M059J (cell line): Measurements from ENCODE around the gene IGFBP2. TPM values are rescaled to one million over a fixed set of nuclear protein-coding genes. Genes with fewer than 3 reads are reported as not detected.

ENCODE experiments used
- DNase-seq: peaks from one replicate; pipeline ENCODE4 v3.0.0-alpha.2; 2012; ENCODE audit warnings: low read depth
- total RNA-seq: library from RNA; depleted of rRNA; stranded (reverse); fragments of >200 nt; shearing (Covaris generic); gene quantifications from 2 replicates; pipeline ENCODE4 v1.2.3, GENCODE V29; 2014

IGFBP2 gene
- total RNA-seq, 1 experiment from 2014 or later = 12.6 TPM

DNA sequence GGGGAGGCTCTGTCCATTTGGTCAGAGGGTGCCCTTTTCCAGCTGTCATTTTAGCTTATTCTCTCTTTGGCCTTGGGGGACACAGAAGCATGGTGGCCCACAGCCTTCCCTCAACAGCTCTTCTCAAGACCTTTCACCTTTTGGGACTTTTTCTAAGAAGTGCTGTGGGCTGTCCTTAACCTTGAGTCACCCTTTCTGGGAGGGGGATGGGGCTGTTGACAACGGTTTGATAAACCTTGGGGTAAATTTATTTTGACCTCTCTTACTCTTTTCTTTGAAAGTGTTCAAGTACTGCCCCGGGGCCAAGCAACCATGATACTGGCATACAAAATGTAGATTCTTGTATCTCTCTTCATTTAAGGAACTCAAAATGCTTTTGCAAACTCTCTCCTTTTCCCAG lies 48.5 kb downstream of the IGFBP2 start:
- no peak for DNase-seq

DNA sequence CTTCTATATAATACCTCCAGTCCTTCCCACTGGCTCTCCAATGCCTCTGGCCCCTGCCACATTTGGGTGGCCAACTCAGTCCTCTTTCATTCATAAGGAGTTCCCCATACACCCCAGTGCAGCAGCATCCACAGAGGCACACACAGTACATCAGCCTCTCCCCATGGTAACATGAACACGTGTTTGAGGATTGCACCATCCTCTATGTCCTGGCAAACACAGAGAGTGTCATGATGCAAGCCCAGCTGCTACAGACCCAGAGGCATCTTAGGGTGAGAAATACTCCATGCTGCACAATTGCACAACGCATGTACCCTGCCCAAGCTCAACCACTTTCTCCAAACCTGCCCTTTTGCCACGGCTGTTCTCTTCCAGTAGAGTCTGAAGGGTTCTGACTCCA lies 50.6 kb downstream of the IGFBP2 start:
- peak; percentile 60 for DNase-seq

DNA sequence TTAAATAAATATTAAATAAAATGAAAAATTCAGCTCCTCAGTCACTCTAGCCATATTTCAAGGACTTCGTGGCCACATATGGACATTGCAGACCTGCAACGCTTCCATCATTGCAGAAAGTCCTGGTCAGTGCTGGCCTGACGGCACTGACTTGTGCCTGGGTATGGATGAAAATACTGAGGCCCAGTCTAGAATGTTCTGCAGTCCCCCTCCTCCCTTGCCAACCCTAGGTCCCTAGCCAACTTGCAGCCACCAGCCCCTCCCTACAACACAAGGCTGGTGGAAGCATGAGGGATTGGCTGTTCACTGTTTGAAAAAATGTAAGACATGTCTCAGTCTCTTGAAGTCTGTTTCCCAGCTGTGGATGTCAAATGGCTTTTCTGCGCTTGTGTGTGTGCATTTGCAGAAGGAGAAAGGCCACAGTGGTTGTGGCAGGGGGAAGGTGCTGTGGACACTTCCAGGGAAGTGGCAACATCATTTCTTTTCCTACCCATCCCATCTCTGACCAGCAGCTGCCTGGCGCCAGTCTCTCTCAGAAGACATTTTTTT lies 52.2 kb downstream of the IGFBP2 start:
- no peak for DNase-seq

DNA sequence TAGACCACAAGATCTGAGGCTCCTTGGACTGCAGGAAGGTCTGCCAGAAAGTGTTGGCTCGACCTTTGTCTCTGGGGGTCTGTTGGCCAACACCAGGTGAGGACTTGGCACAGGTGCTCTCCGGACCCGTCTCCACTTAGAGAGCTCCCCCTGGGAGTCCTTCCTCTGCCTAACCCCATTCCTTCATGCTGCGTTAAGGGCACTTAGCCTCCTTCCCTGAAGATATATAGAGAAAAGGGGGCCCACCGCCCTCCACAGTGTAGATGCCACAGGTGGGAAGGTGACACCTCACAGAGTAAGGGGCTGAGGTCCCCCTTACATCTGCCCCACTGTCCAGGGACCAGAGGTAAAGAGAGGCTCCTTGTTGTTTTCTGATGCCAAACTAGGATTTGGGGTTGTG lies 53.9 kb downstream of the IGFBP2 start:
- no peak for DNase-seq

DNA sequence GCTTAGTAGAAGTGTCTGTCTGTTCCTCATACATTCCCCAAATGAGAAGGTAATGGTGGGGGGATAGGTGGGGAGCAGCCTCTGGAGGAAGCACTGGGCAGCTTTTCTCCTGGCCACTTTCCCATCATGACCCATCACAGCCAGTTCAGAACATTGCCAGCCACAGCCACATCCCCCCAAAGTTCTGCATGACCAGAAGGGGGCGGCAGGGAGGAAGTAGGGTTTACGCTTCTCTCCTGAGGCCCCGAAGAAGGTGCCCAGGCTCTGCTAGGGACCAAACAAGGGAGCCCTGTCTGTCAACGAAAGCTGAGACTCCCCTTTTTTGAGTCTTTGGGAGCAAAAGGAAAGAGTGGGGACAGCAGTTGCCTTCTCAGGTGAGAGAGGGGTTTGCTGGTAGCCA lies 54.4 kb downstream of the IGFBP2 start:
- DNase-seq = peak; percentile 15

DNA sequence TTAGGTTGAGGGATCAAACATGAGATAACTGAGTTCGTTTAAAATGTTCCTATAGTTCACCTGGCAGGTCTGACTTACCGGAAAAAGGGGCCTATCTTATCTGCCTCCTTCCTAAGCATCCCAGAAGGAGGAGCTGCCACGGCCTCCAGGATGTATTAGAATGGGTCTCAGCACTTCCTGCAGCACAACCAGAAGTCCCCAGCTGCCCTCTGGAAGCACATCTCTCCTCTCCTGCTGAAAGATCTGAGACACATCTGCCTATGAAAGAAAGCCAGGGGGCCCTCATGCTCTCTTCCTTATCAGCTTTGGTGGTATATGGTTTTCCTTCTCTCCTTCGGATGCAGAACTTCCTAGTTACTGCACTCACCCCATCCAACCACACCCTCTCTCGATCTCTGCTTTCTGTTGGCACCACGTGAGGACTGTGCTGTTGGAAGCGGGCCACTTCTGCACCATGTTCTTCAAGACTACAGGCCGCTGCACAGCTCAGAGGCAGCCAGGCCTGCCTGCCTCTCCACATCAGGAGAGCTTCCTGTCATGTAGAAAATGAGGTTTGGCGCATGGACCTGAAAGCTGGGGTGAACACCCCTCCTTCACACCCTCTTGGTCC lies 55.6 kb downstream of the IGFBP2 start:
- DNase-seq = peak; percentile 26

DNA sequence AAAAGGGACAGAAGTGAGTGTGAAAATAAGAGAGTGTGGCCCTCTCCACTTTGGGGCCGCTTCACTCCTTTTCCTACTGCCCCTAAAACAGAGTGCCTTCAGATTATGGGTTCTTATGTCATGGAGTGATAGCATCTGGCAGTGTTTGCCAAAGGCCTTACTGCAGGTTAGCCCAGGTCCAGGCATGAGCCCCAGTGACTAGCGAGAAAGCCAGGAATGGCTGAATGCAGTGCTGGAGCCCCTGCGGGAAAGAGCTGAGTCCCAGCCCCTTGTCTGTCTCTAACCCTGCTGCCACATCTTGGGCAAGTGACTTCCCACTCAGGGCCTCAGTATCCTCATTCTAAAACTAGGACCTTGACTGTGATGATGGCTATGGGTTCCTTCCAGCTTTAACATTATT lies 56.2 kb downstream of the IGFBP2 start:
- DNase-seq = no peak

DNA sequence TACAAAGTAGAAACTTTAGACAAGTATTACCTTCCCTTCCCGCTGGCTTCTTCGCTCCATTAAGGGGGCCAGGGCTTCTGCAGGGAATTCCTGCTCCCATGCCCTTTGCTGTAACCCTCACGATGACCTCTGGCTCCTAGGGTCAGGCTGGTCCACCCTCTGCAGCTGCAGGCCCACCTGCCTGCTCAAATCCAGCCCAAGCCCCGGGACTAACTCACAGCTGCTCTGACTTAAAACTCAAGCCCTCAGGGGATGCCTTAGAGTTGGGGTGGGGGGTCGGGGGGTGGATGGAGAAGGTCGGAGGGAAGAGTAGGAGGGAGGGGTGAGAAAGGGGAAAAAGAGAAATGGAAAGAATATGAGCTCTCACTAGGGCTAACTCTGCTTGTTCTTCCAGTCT lies 57.2 kb downstream of the IGFBP2 start:
- DNase-seq = no peak

DNA sequence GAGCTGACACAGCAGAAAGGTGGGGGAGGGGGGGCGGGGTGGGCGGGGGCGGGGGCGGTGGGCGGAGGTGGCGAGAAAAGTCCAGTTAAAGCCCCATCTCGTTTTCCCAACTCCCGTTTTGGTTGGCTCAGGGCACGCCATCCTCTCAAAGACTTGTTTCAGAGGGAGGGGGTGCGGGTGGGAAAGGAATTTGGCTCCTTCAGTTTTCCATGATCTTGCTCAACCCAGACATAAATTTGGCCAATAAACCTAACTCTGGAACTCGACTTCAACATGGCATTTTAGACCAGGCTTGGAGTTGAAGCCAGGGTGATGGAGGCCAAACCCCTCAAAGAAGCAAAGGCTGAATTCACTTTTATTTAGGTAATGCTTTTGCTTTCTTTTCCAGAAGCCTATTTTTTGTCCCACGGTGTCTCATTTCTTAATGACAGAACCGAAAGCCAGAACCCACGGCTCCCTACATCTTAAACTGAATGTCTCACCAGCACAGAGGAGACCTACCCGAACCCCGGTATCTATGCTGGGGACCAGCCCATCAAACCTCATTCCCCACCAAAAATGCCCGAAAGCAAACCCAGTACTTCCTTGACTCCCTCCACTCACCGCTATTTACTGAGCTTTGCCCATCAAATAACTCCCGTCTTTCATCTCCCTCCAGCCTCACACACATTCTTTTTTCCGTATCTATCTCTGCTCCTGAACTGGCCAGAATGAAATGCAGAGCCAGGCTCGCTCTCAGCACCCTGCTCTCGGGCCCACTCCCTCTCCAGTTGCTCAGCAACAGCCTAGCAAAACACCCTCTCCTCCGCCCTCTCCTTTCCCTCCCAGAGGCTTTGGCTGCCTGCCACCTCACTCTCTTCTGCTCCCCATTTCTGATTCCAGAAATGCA lies 57.9 kb downstream of the IGFBP2 start:
- DNase-seq = peak; percentile 83

DNA sequence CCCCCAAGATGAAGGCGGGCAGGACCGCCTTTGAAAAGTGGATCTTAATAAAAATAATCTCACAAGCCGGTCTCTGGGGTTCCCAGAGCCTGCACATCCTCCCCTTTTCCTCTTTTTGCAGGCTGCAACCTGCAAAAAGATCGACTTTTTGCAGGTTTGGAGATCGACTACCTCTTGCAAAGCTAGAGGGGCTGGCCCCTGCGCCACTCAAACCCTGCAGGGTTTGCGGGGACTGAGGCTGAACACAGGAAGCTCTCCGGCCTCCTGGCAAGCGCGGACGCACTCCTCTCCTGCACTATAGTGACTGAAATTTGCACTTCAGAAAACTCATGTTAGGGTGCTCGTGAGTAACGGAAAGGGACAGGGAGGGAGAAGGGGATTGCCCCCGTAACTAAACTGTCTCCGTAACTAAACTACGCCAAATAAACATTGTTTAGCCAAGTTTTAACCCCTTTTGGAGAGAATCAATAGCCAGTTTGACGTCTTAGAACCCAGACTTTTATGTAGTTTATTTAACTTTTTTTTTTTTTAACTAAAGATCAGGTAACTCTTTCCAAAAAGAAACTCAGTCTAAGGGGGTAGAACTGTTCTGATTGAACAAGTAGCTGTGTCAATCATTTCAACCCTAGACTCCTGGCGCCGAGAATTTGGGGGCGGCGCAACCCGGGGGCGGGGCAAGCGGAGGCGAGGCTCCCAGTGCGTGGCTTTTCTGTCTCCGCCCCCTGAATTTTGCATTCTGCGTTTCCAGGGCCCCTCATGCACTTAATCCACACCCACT lies 59.6 kb downstream of the IGFBP2 start:
- DNase-seq = peak; percentile 86

DNA sequence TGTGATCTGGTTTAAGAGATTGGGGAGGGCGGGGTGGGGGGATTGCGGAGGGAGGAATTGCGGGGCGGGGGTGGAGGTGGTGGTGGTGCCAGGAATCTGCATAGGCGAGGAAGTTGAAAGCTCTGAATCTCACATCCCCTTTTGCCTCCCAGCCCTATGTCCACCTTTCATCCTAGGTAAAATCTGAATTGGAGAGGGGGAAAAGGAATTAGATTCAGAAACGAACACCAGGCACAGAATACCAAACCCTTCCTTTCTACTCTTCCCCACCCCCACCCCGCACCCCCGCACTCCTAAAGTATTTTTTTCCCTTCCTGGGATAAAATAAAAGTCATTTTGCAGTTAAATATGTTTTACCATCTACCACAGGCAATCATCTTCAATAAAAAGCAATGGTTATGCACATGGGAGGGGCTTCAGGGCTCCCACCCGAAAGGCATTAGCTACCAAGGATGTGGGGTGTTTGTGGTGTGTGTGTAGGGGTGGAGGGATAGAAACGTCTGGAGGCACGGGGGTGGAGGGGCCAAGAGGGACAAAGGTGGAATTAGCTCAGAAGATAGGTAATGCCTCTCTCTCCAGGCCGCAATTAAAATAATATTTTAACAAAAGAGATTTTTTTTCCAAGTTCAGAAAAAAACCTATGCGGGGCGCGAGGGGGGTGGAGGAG lies 60.3 kb downstream of the IGFBP2 start:
- no peak for DNase-seq

DNA sequence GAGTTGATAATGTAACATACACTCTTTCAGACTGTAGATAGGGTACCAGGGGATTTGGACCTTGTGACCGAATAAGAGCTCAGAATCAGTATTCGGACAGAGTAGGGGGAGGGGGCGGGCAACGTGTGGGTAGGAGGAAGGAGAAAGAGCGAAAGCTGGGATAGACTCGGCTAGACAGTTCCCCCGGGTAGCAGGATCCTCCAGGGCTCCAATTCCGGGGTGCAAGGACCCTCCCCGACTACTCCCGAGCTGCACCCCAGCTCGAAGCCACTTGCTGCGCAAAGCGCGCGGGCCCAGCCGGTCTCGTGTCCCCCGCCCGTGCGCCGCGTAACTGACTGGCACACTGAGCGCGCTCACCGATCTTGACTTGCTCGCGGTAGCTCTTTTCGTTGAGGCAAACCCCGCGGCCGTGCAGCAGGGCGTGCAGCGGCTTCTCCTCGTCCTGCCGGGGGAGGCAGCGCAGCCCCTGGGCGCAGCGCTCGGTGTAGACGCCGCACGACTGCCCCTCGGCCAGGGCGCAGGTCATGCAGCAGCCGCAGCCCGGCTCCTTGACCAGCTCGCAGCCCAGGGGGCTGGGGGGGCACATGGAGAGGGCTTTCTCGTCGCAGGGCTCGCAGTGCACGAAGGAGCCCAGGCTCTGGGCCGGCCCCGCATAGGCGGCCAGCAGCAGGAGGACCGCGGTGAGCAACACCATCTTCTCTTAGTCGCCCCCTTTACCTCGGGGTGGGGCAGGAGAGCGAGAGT lies 61.0 kb downstream of the IGFBP2 start:
- DNase-seq = peak; percentile 64

DNA sequence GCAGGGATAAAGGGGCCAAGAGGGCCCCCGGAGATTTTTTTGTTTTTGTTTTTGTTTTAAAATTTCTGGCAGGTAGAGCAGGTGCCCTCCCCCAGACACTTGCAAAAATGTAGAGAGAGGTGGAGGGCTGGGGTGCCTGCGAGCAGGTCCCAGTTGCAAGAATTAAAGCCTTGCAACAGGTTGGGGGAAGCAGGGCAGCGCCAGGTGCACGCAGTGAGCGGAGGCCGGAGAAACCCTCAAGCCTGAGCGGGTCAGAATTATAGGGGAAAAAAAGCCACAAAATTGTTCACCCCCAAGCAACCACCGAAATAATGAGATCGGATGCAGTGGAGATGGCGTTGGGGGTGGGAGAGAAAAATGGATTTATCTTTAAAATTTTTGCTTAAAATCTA lies 61.6 kb downstream of the IGFBP2 start:
- no peak for DNase-seq

DNA sequence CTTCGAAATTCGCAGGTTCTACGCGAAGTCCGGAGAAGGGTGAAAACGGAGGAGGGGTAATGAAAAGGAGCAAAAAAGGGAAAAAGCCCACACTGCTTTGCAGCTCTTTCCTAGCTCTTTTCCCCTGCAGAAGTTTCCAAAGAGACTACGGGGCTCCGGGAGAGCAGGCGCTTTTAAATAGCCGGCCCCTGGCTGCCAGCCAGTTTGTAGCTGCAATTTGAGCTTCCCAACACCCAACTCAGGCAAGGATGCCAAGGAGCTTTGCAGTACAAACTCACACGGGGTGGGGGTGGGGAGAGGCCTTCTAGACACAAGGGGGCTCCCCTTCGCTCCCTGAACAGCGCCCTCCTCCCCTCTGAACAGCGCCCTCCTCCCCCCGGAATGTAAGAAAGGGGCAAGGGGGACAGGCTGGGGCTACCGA lies 62.2 kb downstream of the IGFBP2 start, which contains the start of gene IGFBP5:
Gene IGFBP5, minus strand, starts transcription at position 149 of the 421 bp plus-strand sequence. CDS start 774 bp downstream, outside the sequence.
- DNase-seq = peak; percentile 83

DNA sequence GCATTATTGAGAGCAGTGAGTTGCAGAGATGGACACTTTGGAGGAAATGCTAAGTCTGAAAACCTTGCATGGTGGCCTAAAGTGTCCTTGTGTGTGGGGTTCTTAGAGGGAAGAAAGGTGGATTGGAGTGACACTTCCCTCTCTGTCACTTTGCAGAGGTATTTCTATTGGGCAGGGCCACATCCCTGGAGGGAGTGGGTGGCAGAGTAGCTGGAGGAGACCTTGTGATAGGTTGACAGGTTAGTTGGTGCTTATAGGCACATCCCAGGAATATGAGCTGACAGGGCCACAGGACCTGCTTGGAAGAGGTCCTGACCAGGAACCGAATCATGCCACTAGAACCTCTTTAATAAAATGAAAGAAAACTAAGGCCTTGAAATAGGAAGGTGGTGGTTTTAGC lies 63.1 kb downstream of the IGFBP2 start:
- no peak for DNase-seq

DNA sequence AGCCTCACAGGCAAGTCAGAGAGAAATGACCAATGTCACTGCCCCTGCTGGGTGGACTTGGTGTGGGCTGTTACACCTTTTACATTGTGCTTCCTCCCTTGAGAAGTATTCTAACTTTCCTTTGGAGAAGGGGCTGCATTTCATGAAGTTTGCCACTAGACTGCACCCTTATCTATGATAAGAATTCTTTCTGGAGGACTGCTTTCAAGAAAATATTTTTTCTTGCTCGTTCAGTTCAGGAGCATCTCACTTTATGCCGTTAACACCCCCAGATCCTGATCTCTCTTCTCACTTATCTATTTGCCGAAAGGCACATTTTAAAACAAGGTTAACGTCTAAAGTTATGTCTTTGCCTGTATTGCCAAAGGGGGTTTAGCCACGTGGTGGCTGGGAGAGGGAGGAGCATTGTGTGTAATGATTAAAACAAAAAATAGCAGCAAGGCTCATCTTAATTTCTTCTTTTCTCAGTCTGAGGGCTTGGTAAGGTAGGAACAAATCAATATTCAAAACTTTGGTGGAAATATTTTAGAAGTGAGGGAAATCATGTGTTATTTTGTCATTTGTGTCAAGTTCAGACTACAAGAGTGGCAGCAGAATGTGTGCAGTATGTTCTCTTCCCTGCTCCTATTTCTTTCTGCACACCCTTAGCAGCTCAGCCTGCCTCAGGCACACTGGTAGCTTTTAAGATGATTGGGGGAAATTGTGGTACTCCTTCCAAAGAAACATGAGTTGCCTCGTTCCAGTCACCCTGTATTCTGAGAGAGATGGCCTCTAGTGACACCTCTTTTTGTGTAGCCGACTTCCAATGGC lies 63.7 kb downstream of the IGFBP2 start:
- peak; percentile 63 for DNase-seq

DNA sequence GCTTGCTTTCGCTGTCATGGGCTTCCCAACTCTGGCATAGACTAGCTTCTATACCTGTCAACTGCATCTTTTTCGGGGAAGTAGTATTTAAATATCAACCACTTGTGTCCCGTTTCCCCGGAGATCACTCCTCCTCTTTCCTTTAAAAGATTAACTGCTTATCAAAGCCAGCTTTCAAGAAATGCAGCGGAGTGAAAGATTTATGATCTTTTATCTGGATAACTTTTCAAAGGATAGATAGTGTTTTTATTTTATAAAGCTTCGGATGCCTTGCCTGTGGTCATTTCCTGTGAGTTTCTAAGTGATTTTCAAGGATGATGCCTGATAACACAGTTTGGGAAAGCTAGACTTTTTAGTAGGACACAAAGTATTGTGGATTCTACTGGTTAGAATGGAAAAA lies 65.1 kb downstream of the IGFBP2 start:
- DNase-seq = no peak

DNA sequence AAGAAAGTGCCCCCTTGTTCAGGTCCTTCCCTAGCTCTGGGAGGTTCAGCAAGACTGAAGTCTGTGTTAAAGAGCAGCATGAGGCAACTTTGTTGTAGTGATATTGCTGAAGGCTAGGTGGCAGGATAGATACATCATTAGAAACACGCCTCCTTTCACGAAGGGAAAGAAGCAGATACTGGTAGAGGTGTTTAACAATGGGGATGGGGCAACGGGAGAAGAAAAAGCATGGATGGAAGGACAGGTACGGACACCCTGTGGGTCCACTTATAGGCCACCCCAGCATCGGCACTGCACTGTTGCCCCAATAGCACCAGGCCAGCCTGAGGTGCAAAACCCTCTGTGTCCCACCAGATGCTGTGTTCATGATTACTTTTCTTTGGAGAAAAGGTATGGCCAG lies 65.7 kb downstream of the IGFBP2 start:
- peak; percentile 71 for DNase-seq

DNA sequence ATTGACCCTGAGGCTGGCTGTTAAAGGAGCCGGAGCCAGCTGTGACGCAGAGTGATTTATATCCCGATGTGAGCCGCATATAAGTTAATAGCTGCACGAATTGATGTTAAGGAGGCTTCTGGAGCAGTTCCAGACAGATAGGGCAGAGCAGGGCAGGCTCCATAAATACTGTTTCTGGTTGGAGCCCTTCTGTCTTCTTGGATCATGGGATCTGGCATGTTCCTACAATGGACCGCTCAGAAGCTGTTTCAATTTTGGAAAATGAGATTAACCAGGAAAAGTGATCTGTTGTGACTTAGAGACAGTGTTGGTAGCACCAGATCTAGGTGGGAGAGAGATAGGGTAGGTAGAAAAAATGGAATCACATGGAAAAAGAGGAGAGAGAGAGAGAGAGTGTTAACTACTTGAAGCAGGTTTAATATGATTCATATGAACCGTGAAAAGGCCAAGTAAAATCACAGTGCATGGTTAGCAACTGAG lies 66.9 kb downstream of the IGFBP2 start:
- no peak for DNase-seq

DNA sequence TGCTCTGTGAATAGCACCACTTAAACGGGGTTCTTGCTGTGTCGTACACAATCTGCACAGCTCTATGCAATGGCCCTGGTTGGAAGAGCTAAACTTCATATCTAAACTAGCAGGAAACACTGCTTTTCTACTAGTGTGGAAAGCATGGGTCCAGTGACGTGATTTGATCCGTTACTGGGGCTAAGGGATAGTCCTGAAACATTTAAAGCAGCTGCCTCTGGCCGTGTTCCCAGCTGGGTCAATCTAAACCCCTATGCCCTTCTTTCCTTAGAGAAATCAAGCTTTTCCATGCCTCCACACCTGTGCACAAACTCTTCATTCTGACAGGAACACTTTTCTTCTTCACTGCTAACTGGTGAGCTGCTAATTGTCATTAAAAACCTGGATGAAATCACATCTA lies 67.6 kb downstream of the IGFBP2 start:
- DNase-seq = no peak
